Astrocyte of the spinal cord (primary cell): ENCODE data around the gene CNTN5.

Experiments
- DNase-seq: peaks from one replicate; pipeline ENCODE4 v3.0.0; 2011; ENCODE audit warnings: low read depth, low spot score
- H3K4me3 ChIP-seq: 2 replicates; pipeline ENCODE4 v1.5.1; 2011; ENCODE audit warnings: low read depth, mild to moderate bottlenecking, low read length, moderate library complexity
- in situ Hi-C: cut with HindIII; loops from 2 replicates; pipeline ENCODE4 v1.10.0; 2017; ENCODE audit warnings: low sequenced_read_pairs
- TF ChIP-seq, protein P1 (sequence below): IDR thresholded peaks from 2 replicates; pipeline ENCODE4 v1.5.1; 2012; ENCODE audit warnings: low read depth, mild to moderate bottlenecking, low read length, inconsistent platforms

Gene CNTN5

DNA sequence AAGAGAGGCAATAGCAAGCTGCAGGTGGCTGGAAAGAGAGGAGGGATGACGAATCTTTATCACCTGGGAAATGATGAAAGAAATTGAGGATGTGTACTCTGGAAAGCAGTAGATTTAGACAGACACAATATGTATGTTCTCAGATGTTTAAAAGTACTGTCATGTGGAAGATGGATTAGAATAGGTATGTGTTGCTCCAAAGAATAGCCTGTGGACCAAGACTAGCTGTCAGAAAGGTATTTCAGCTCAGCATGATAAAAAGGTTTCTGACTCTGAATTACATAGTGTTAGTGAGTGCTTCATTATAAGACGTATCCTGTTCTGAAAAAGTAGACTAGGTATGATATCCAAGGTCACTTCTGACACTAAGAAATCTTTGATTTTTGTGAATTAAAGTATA lies 322.4 kb downstream of the CNTN5 start:
- DNase-seq: no peak
- H3K4me3 ChIP-seq: no peak overlapping the region
- in situ Hi-C loops: no loop called here
- TF ChIP-seq, protein P1, sequence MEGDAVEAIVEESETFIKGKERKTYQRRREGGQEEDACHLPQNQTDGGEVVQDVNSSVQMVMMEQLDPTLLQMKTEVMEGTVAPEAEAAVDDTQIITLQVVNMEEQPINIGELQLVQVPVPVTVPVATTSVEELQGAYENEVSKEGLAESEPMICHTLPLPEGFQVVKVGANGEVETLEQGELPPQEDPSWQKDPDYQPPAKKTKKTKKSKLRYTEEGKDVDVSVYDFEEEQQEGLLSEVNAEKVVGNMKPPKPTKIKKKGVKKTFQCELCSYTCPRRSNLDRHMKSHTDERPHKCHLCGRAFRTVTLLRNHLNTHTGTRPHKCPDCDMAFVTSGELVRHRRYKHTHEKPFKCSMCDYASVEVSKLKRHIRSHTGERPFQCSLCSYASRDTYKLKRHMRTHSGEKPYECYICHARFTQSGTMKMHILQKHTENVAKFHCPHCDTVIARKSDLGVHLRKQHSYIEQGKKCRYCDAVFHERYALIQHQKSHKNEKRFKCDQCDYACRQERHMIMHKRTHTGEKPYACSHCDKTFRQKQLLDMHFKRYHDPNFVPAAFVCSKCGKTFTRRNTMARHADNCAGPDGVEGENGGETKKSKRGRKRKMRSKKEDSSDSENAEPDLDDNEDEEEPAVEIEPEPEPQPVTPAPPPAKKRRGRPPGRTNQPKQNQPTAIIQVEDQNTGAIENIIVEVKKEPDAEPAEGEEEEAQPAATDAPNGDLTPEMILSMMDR: no peak

DNA sequence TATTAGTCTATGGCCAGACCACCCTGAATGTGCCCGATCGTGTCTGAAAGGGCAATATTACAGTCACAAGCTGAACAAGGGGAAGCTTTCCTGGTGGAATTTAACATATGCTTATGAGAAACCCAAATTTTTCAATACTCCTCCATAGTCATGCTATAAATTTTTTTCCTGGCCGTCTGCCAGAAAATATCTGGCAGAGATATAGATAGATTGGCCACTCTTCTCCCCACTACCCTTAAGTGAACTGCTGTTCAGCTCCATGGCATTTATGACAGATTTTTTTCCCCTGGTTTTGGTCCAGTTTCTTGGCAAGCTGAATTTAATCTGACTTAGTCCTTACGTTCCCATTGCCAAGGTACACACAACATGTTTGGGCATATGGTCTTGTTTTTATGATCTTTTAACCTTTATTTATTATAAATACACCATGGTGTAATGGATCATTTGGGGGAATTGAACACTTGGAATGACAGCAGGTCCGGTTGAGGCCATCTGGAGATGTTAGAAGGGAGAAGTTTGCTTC lies 328.5 kb downstream of the CNTN5 start:
- TF ChIP-seq, protein P1: no peak
- no peak overlapping the region for H3K4me3 ChIP-seq
- no peak for DNase-seq
- in situ Hi-C loops: no loop called here

DNA sequence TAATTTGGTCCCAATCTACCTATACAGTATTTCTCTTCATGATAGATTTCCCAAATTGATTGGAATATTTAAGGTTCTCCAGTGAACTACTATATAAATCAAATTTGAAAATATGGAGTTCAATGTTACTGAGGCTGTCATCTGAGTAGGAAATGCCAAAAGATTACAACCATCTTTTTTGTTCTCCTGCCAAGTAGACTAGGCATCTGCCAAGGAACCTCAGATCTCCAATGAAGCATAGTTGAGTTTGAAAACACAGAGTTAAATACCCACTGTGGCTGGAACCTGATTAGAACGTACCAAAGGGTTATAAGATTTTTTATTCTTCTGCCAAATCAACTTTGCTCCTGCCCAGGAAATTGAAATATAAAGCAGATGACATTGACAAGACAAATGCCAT lies 330.9 kb downstream of the CNTN5 start:
- TF ChIP-seq, protein P1: no peak
- in situ Hi-C loops: no loop called here
- DNase-seq: peak; percentile 23
- no peak overlapping the region for H3K4me3 ChIP-seq

DNA sequence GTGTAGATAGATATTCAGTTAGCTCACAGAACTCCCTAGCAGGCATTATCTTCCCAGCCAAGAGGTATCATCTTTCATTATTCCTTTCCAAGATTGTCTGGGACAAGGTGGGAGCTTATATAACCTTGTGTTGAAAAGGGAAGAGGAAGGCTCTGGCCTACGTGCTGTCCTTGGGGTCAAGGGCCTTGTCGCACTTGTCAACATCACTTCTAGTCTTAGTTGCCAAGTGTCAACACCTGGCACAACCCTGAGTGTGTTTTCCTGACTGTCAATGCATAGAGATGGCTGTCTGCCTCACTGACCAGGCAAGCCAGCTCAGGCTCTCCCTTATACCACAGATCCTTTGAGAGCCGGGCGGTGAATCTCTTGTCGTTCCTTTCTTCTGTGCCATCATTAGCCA lies 331.9 kb downstream of the CNTN5 start:
- DNase-seq: no peak
- in situ Hi-C loops: no loop called here
- H3K4me3 ChIP-seq: no peak overlapping the region
- TF ChIP-seq, protein P1: no peak

DNA sequence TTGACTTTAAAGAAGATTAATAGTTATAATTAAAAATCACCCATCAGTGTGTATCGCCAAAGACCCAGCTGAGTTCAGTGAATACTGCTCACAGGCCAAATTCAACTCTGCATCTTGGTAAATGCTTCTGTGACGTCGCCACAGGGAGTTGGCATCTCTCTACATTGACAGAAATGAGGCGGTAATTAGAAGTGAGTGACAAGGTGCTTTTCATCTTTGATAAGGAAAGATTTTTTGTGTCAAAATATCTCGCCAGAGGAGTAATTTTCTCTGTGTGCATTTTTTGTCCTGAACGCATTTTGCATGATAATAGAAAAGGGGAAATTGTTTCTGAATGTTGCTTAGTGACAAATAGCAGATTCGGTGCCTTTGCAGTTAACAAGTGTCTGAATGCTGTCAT lies 345.8 kb downstream of the CNTN5 start:
- TF ChIP-seq, protein P1: no peak
- no peak for DNase-seq
- in situ Hi-C loops: no loop called here
- H3K4me3 ChIP-seq: no peak overlapping the region

DNA sequence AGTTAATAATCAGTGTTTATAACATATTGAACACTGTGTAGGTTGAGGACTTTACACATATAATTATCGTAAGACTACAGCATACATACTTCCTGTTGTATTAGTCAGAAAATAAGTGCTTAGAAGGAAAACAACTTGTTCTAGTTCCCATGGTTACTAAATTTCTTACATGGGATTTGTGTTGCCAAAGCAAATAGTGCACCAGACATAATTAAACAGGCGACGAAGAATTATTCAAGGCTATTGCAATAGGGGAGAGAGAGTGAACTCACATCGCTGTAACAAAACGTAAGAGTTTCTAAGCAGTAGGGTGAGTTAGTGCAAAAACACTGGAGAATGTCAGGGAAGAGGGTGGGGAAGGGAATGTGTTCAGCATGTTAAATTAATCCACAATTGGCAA lies 347.8 kb downstream of the CNTN5 start:
- H3K4me3 ChIP-seq: no peak overlapping the region
- in situ Hi-C loops: no loop called here
- peak; percentile 76 for DNase-seq
- TF ChIP-seq, protein P1: no peak

DNA sequence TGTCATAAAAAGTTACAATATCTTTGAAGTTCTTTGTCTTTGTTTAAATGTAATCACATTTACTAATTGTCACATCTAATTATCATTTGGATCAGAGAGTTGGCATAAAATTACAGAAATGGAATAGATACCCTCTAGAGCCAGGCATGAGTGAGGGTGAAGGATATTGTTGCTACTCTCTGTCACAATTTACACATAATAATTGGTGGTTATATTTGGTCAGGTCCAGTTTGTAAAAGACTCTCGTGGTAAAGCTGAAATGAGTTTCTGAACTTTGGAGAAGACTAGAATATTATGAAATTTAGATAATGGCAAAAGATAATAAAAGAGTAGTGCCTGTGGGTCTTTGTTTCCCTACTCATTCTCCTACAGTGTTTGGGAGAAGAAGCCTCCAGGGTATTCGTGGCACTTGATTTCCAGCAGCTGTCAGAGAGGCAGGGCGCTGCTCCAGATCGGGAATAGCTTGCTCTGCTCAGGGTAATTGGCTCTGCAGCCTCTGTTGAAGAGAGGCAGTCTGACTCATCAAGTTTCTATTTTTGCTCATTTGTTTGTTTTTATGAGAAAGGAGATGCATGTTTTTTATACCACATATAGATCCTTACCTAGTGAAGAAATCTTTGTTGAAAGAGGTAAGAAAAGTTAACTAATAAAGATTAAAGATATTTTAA lies 349.9 kb downstream of the CNTN5 start:
- in situ Hi-C loops: no loop called here
- DNase-seq: peak; percentile 83
- no peak overlapping the region for H3K4me3 ChIP-seq

More for the DNA sequence above, 349.9 kb downstream of the CNTN5 start:
- TF ChIP-seq, protein P1: no peak
